WTC11 (cell line): ENCODE measurements around the gene TMPRSS6. TPM values are rescaled to one million over a fixed set of nuclear protein-coding genes. Genes with fewer than 3 reads are reported as not detected.

Experiments
- ATAC-seq: fragments of 200-7000 bp; cut with Tn5 transposase; 2 replicates; pipeline ENCODE4 v1.10.0; 2021; ENCODE audit warnings: mild to moderate bottlenecking, moderate library complexity
- CTCF ChIA-PET: fragments of 300-600 bp; sonication (Branson Sonifier 250); formaldehyde crosslinking; loops from one replicate; lab custom pipeline; 2021; ENCODE audit warnings: antibody characterized with exemption; lab: Charles Lee
- POLR2A ChIA-PET: fragments of 350-600 bp; sonication (Branson Sonifier 250); formaldehyde crosslinking; loops from one replicate; lab custom pipeline; 2021; ENCODE audit warnings: antibody characterized with exemption; lab: Charles Lee
- DNase-seq: peaks from one replicate; pipeline ENCODE4 v3.0.0; 2021; ENCODE audit warnings: low spot score
- H3K27ac Mint-ChIP-seq: 2 replicates; pipeline ENCODE4 v1.8.0; 2021; ENCODE audit warnings: mixed read lengths
- H3K27me3 Mint-ChIP-seq: 2 replicates; pipeline ENCODE4 v1.8.0; 2021; ENCODE audit warnings: low read depth, mild to moderate bottlenecking, moderate library complexity, mixed read lengths
- H3K36me3 Mint-ChIP-seq: 2 replicates; pipeline ENCODE4 v1.8.0; 2021; ENCODE audit warnings: mixed read lengths
- H3K4me1 Mint-ChIP-seq: 2 replicates; pipeline ENCODE4 v1.8.0; 2022; ENCODE audit warnings: mixed read lengths
- H3K4me3 Mint-ChIP-seq: 2 replicates; pipeline ENCODE4 v1.8.0; 2021; ENCODE audit warnings: mild to moderate bottlenecking, moderate library complexity, mixed read lengths
- H3K9me3 Mint-ChIP-seq: 2 replicates; pipeline ENCODE4 v1.8.0; 2021; ENCODE audit warnings: mixed read lengths
- AFF4 ChIP-seq: sonication (generic); formaldehyde crosslinking; IDR thresholded peaks from 2 replicates; pipeline ENCODE4 v1.8.1; 2023; ENCODE audit warnings: mild to moderate bottlenecking, missing genetic modification reagents, borderline replicate concordance
- ATF2 ChIP-seq: sonication (generic); formaldehyde crosslinking; IDR thresholded peaks from 2 replicates; pipeline ENCODE4 v1.8.1; 2022; ENCODE audit warnings: low read depth, missing genetic modification reagents, borderline replicate concordance
- CBFB ChIP-seq: sonication (generic); formaldehyde crosslinking; IDR thresholded peaks from 2 replicates; pipeline ENCODE4 v1.8.1; 2022; ENCODE audit warnings: mild to moderate bottlenecking, low read depth, missing genetic modification reagents
- GTF2I ChIP-seq: fragments of 250-450 bp; sonication (Bioruptor Pico); conservative IDR thresholded peaks from 2 replicates; pipeline ENCODE4 v1.4.0; 2021; ENCODE audit warnings: mild to moderate bottlenecking
- HMGA2 ChIP-seq: fragments of 250-450 bp; sonication (Bioruptor Pico); IDR thresholded peaks from 2 replicates; pipeline ENCODE4 v1.4.0; 2021; ENCODE audit warnings: mild to moderate bottlenecking, moderate library complexity
- HMGXB4 ChIP-seq: sonication (generic); formaldehyde crosslinking; IDR thresholded peaks from 2 replicates; pipeline ENCODE4 v1.8.1; 2023; ENCODE audit warnings: mild to moderate bottlenecking, moderate library complexity, missing genetic modification reagents
- KAT7 ChIP-seq: sonication (generic); formaldehyde crosslinking; IDR thresholded peaks from 2 replicates; pipeline ENCODE4 v1.8.1; 2023; ENCODE audit warnings: missing genetic modification reagents, mild to moderate bottlenecking, borderline replicate concordance
- SMAD4 ChIP-seq: sonication (generic); formaldehyde crosslinking; IDR thresholded peaks from 2 replicates; pipeline ENCODE4 v1.8.0; 2022; ENCODE audit warnings: mild to moderate bottlenecking, missing genetic modification reagents
- SP1 ChIP-seq: sonication (generic); formaldehyde crosslinking; conservative IDR thresholded peaks from 2 replicates; pipeline ENCODE4 v1.8.1; 2022; ENCODE audit warnings: missing genetic modification reagents
- STAT6 ChIP-seq: sonication (generic); formaldehyde crosslinking; conservative IDR thresholded peaks from 2 replicates; pipeline ENCODE4 v1.8.1; 2023; ENCODE audit warnings: mild to moderate bottlenecking, low read depth, missing genetic modification reagents, moderate library complexity
- ZNF232 ChIP-seq: sonication (generic); formaldehyde crosslinking; IDR thresholded peaks from 2 replicates; pipeline ENCODE4 v1.8.0; 2022; ENCODE audit warnings: mild to moderate bottlenecking, missing genetic modification reagents
- ZNF263 ChIP-seq: sonication (generic); formaldehyde crosslinking; IDR thresholded peaks from 2 replicates; pipeline ENCODE4 v1.8.1; 2022; ENCODE audit warnings: low read depth, mild to moderate bottlenecking, moderate library complexity, missing genetic modification reagents
- ZNF532 ChIP-seq: fragments of 250-450 bp; sonication (Bioruptor Pico); IDR thresholded peaks from 2 replicates; pipeline ENCODE4 v1.9.0; 2021; ENCODE audit warnings: mild to moderate bottlenecking, borderline replicate concordance
- total RNA-seq: library from RNA; stranded (reverse); gene quantifications from 3 replicates; pipeline ENCODE4 v1.2.3, GENCODE V29; 2021

The TMPRSS6 gene
- total RNA-seq, 1 experiment from 2014 or later: 0.11 TPM

GRCh38 chr22:37146051-37146385 is 36.5 kb upstream of the TMPRSS6 start (continued):
- no peak for TF ChIP-seq HMGXB4
- TF ChIP-seq ZNF232 (CRISPR knock-in tag): no peak
- no peak for TF ChIP-seq SMAD4 (CRISPR knock-in tag)
- TF ChIP-seq HMGA2 (CRISPR knock-in tag): no peak
- no peak for TF ChIP-seq CBFB (CRISPR knock-in tag)
- TF ChIP-seq KAT7 (CRISPR knock-in tag): no peak
- TF ChIP-seq SP1 (CRISPR knock-in tag): no peak
- TF ChIP-seq GTF2I (CRISPR knock-in tag): no peak

GRCh38 chr22:37145180-37146050 is 35.9 kb upstream of the TMPRSS6 start:
- Mint-ChIP-seq H3K36me3 (no peaks in the 10 kb centered on the region), H3K9me3 (no peaks in the 10 kb centered on the region), H3K4me1 (peaks cover 15% of the 10 kb centered on the region), H3K27me3 (no peaks in the 10 kb centered on the region; the same call in none of the 2 replicates), H3K27ac (no peak overlapping the region), H3K4me3 (no peak overlapping the region)
- ChIA-PET POLR2A (no interaction called here), CTCF (interaction anchor here (0.6 to 2.2 kb wide), 9 partner anchors 19 to 625 kb away, joined by 3 to 13 read pairs (median 3); no protein-coding TSS in a partner anchor)
- no peak for DNase-seq
- no peak for TF ChIP-seq STAT6 (CRISPR knock-in tag)
- TF ChIP-seq AFF4 (CRISPR knock-in tag): no peak
- TF ChIP-seq ZNF263: no peak
- no peak for TF ChIP-seq ATF2 (CRISPR knock-in tag)
- TF ChIP-seq ZNF532: no peak
- no peak for ATAC-seq
